B cell (primary cell): ENCODE measurements around the gene IFNG-AS1. TPM values are rescaled to one million over a fixed set of nuclear protein-coding genes. Genes with fewer than 3 reads are reported as not detected.

Source experiments
- ATAC-seq: fragments of 200-7000 bp; cut with Tn5 transposase; one replicate; pipeline ENCODE4 v1.10.0; 2021; ENCODE audit warnings: low read depth, mild to moderate bottlenecking, moderate number of reproducible peaks, moderate library complexity
- CTCF ChIA-PET: fragments of 350-600 bp; sonication (Branson Sonifier 250); formaldehyde crosslinking; loops from one replicate; lab custom pipeline; 2021; ENCODE audit warnings: antibody characterized with exemption, inconsistent platforms; lab: Charles Lee
- POLR2A ChIA-PET: fragments of 350-600 bp; sonication (Branson Sonifier 250); formaldehyde crosslinking; loops from one replicate; lab custom pipeline; 2021; ENCODE audit warnings: antibody characterized with exemption; lab: Charles Lee
- DNase-seq: peaks from one replicate; pipeline ENCODE4 v3.0.0; 2013
- H2AFZ ChIP-seq: 2 replicates; pipeline ENCODE4 v1.6.1; 2012; ENCODE audit warnings: mild to moderate bottlenecking, low read depth, low read length; ENCODE audit not compliant: insufficient read depth, poor library complexity, severe bottlenecking
- H3K27ac ChIP-seq, 2 donors: 1 replicate in 1 of 2; 2 replicates in 1 of 2; pipeline ENCODE4 v1.5.1; 2012 to 2013; ENCODE audit warnings: low read length in 2 of 2, mild to moderate bottlenecking in 2 of 2, moderate library complexity in 1 of 2
- H3K27me3 ChIP-seq, 4 experiments: fragments of 200-600 bp in 1 of 4; sonication (generic) in 1 of 4; replicated peaks in 1 of 4; 1 replicate in 2 of 4; 2 replicates in 2 of 4; pipeline versions ENCODE4 v1.6.1 to v1.7.0; 2013 to 2016; ENCODE audit warnings: low read length in 3 of 4, mild to moderate bottlenecking in 2 of 4, mixed read lengths in 1 of 4, moderate library complexity in 1 of 4; ENCODE audit not compliant: insufficient read depth in 4 of 4, control insufficient read depth in 3 of 4; ENCODE audit errors: control extremely low read depth in 1 of 4
- H3K36me3 ChIP-seq, 2 experiments: replicated peaks in 1 of 2; 1 replicate in 1 of 2; 2 replicates in 1 of 2; pipeline versions ENCODE4 v1.6.1 to v1.7.1; 2013; ENCODE audit warnings: low read length in 1 of 2; ENCODE audit not compliant: insufficient read depth in 2 of 2, control insufficient read depth in 1 of 2; ENCODE audit errors: control extremely low read depth in 1 of 2, extremely low read depth in 1 of 2
- H3K4me1 ChIP-seq, 2 donors: fragments of 200-600 bp in 1 of 2; sonication (generic) in 1 of 2; 1 replicate in 1 of 2; 2 replicates in 1 of 2; pipeline versions ENCODE4 v1.5.1 to v1.6.1; 2013 to 2017; ENCODE audit warnings: low read length in 2 of 2; ENCODE audit not compliant: control insufficient read depth in 2 of 2, insufficient read depth in 2 of 2
- H3K4me2 ChIP-seq: replicated peaks from 2 replicates; pipeline ENCODE3; 2012; ENCODE audit warnings: mild to moderate bottlenecking, low read depth, low read length; ENCODE audit not compliant: poor library complexity, severe bottlenecking
- H3K4me3 ChIP-seq, 5 experiments: fragments of 200-600 bp in 1 of 5; sonication (generic) in 1 of 5; 1 replicate in 3 of 5; 2 replicates in 2 of 5; pipeline versions ENCODE4 v1.5.1 to v1.7.0; 2011 to 2016; ENCODE audit warnings: low read length in 4 of 5, mild to moderate bottlenecking in 4 of 5, low read depth in 2 of 5, control low read depth in 1 of 5, moderate library complexity in 1 of 5; ENCODE audit not compliant: insufficient read depth in 1 of 5; ENCODE audit errors: control extremely low read depth in 1 of 5, extremely low read depth in 1 of 5
- H3K79me2 ChIP-seq: fragments of 200-600 bp; sonication (generic); one replicate; pipeline ENCODE4 v1.6.0; 2016; ENCODE audit warnings: low read length; ENCODE audit not compliant: control insufficient read depth, insufficient read depth
- H3K9ac ChIP-seq: fragments of 200-600 bp; sonication (generic); 2 replicates; pipeline ENCODE4 v1.6.1; 2017; ENCODE audit warnings: mild to moderate bottlenecking, low read length, moderate library complexity
- H3K9me3 ChIP-seq, 3 donors: one replicate each; pipeline versions ENCODE4 v1.6.1 to v1.7.1; 2013; ENCODE audit warnings: low read length in 2 of 3; ENCODE audit not compliant: control insufficient read depth in 2 of 3, insufficient read depth in 1 of 3; ENCODE audit errors: control extremely low read depth in 1 of 3
- H4K20me1 ChIP-seq: 2 replicates; pipeline ENCODE4 v1.6.0; 2012; ENCODE audit warnings: mild to moderate bottlenecking, low read length; ENCODE audit not compliant: insufficient read depth, control insufficient read depth, poor library complexity, severe bottlenecking
- H3K27ac Mint-ChIP-seq: one replicate; pipeline ENCODE4 v1.8.0; 2021; ENCODE audit warnings: mixed read lengths
- H3K27me3 Mint-ChIP-seq: one replicate; pipeline ENCODE4 v1.8.0; 2021; ENCODE audit warnings: mixed read lengths
- H3K4me1 Mint-ChIP-seq: one replicate; pipeline ENCODE4 v1.8.0; 2021; ENCODE audit warnings: mixed read lengths
- H3K4me3 Mint-ChIP-seq: one replicate; pipeline ENCODE4 v1.8.0; 2021; ENCODE audit warnings: mixed read lengths
- H3K9me3 Mint-ChIP-seq: one replicate; pipeline ENCODE4 v1.8.0; 2022; ENCODE audit warnings: mixed read lengths; ENCODE audit not compliant: insufficient read depth
- CTCF ChIP-seq: fragments of 200-600 bp; IDR thresholded peaks from one replicate; pipeline ENCODE4 v1.8.0; 2022; ENCODE audit warnings: antibody characterized with exemption, mild to moderate bottlenecking
- EZH2 ChIP-seq: IDR thresholded peaks from 2 replicates; pipeline ENCODE4 v1.6.1; 2012; ENCODE audit warnings: borderline replicate concordance, low read depth, mild to moderate bottlenecking, moderate library complexity, low read length; ENCODE audit not compliant: insufficient read depth, poor library complexity, severe bottlenecking
- WGBS: methylation state at CpG from one replicate; pipeline ENCODE4 v1.1.5; 2013; ENCODE audit warnings: missing lambda C conversion rate; ENCODE audit not compliant: insufficient coverage; 5-methylcytosine and 5-hydroxymethylcytosine counted together
- intact Hi-C: fragments of 100-400 bp; cut with micrococcal nuclease; formaldehyde crosslinking; loops from one replicate; pipeline ENCODE4 v1.10.0; 2022
- polyA plus RNA-seq: library from polyadenylated mRNA; depleted of rRNA; stranded (reverse); fragments of >200 nt; gene quantifications from 2 replicates; pipeline ENCODE4 v1.2.3, GENCODE V29; 2012
- total RNA-seq, 2 donors: library from RNA; stranded (reverse); fragments of 120-200 nt in 1 of 2; gene quantifications; 1 replicate in 1 of 2; 2 replicates in 1 of 2; pipeline versions ENCODE4 v1.2.3 to v1.2.4, GENCODE V29; 2013 to 2022

The IFNG-AS1 gene
- total and polyA plus RNA-seq, 2 donors (not counting 1 experiment from before 2014, with no cell fraction given): 1.8 to 19.0 TPM

- Histone ChIP-seq H3K4me1 (no peaks in the 10 kb centered on the region), H3K4me2 (no peak overlapping the region), H4K20me1 (no peaks in the 10 kb centered on the region), H3K9me3 (no peaks in the 10 kb centered on the region), H2AFZ (no peak overlapping the region), H3K4me3 (no peak overlapping the region), H3K27ac (no peak overlapping the region), H3K36me3 (peaks cover 2 to 18% of the 10 kb centered on the region in 2 experiments), H3K79me2 (peaks cover 10% of the 10 kb centered on the region), H3K9ac (no peak overlapping the region), H3K27me3 (no peaks in the 10 kb centered on the region)
- ChIA-PET CTCF (no interaction called here), POLR2A (no interaction called here)
- H3K27ac Mint-ChIP-seq: no peak overlapping the region
- no peak for TF ChIP-seq CTCF
- no peak for TF ChIP-seq EZH2
- intact Hi-C loops: no loop called here
- H3K4me1 Mint-ChIP-seq: peaks cover 2% of the 10 kb centered on the region
- WGBS: 97% methylated on average over 3 of the region's 6 CpGs
- H3K4me3 Mint-ChIP-seq: no peak overlapping the region
- DNase-seq (no peak), ATAC-seq (no peak)
- H3K9me3 Mint-ChIP-seq: no peaks in the 10 kb centered on the region
- H3K27me3 Mint-ChIP-seq: no peaks in the 10 kb centered on the region
These were observed 30.8 kb downstream of the IFNG-AS1 start for GRCh38 chr12:68020049-68020448.

- Mint-ChIP-seq H3K4me1 (peaks cover 2% of the 10 kb centered on the region), H3K27ac (no peak overlapping the region), H3K9me3 (no peaks in the 10 kb centered on the region), H3K27me3 (no peaks in the 10 kb centered on the region), H3K4me3 (no peak overlapping the region)
- Histone ChIP-seq H3K4me1 (no peaks in the 10 kb centered on the region), H4K20me1 (no peaks in the 10 kb centered on the region), H2AFZ (no peak overlapping the region), H3K9me3 (no peaks in the 10 kb centered on the region), H3K4me2 (no peak overlapping the region), H3K4me3 (no peak overlapping the region), H3K36me3 (peaks cover 2 to 18% of the 10 kb centered on the region in 2 experiments), H3K27ac (no peak overlapping the region), H3K9ac (no peak overlapping the region), H3K79me2 (peaks cover 5% of the 10 kb centered on the region), H3K27me3 (no peaks in the 10 kb centered on the region)
- ChIA-PET POLR2A (no interaction called here), CTCF (no interaction called here)
- intact Hi-C loops: no loop called here
- ATAC-seq (no peak), DNase-seq (no peak)
- WGBS: no CpG with 5 or more reads among the region's 5 CpGs
- no peak for TF ChIP-seq CTCF
These were observed 31.5 kb downstream of the IFNG-AS1 start for GRCh38 chr12:68020699-68021098.
